Natural killer cell treated with Interleukin-12 subunit alpha and Interleukin-12 subunit beta and Interleukin-15 and Interleukin-18, amount 100 ng/mL, for 72 hours (primary cell): ENCODE data around the gene PACRG. TPM values are rescaled to one million over a fixed set of nuclear protein-coding genes. Genes with fewer than 3 reads are reported as not detected.

ENCODE experiments used
- ATAC-seq, 2 donors: fragments of 150-1000 bp; cut with Tn5 transposase in 1 of 2; sonication (Bioruptor Pico), chemical (Tn5 transposase) in 1 of 2; 2 replicates each; pipeline ENCODE4 v1.10.0; 2021
- DNase-seq: peaks from one replicate; pipeline ENCODE4 v3.0.0; 2022; ENCODE audit warnings: low spot score
- H3K27ac Mint-ChIP-seq, 2 donors: 1 replicate in 1 of 2; 2 replicates in 1 of 2; pipeline ENCODE4 v1.8.0; 2022; ENCODE audit warnings: mixed read lengths in 2 of 2, mild to moderate bottlenecking in 1 of 2, moderate library complexity in 1 of 2
- H3K27me3 Mint-ChIP-seq, 2 donors: 1 replicate in 1 of 2; 2 replicates in 1 of 2; pipeline ENCODE4 v1.8.0; 2022; ENCODE audit warnings: mixed read lengths in 2 of 2
- H3K36me3 Mint-ChIP-seq: one replicate; pipeline ENCODE4 v1.8.0; 2022; ENCODE audit warnings: mixed read lengths
- H3K4me1 Mint-ChIP-seq, 2 donors: 1 replicate in 1 of 2; 2 replicates in 1 of 2; pipeline ENCODE4 v1.8.0; 2022; ENCODE audit warnings: low read depth in 2 of 2, mixed read lengths in 2 of 2, mild to moderate bottlenecking in 1 of 2
- H3K4me3 Mint-ChIP-seq: one replicate; pipeline ENCODE4 v1.8.0; 2022; ENCODE audit warnings: mixed read lengths
- H3K9me3 Mint-ChIP-seq: 2 replicates; pipeline ENCODE4 v1.8.0; 2022; ENCODE audit warnings: mixed read lengths
- total RNA-seq, 2 donors: library from RNA; stranded (reverse); gene quantifications; one replicate each; pipeline ENCODE4 v1.2.3, GENCODE V29; 2022

Gene PACRG
- total RNA-seq, 2 donors from 2014 or later: not detected

DNA sequence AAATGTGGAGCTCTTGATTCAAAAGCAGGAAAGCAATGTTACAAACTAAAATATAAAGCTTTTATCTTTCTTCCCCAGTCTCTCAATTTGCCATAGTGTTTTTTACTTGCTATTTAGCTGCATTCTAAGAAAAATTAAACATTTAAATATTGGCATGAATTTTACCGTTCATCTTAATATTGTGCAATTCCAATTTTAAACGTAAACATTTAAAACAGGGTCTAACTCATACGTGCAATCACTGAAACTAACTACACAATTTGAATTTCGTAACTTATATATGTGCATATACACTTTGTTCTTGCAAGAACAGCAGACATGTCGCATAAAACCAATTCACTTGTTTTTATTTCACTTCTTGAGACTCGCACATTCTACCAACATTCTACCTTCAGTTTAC, 405.9 kb downstream of the PACRG start:
- DNase-seq (no peak), ATAC-seq (no peak)
- no peak overlapping the region for H3K4me3 Mint-ChIP-seq
- no peak overlapping the region for H3K27ac Mint-ChIP-seq
- H3K4me1 Mint-ChIP-seq: no peaks in the 10 kb centered on the region
- no peaks in the 10 kb centered on the region for H3K9me3 Mint-ChIP-seq
- H3K36me3 Mint-ChIP-seq: no peaks in the 10 kb centered on the region
- H3K27me3 Mint-ChIP-seq: peaks cover 0 to 16% of the 10 kb centered on the region in 2 donors

DNA sequence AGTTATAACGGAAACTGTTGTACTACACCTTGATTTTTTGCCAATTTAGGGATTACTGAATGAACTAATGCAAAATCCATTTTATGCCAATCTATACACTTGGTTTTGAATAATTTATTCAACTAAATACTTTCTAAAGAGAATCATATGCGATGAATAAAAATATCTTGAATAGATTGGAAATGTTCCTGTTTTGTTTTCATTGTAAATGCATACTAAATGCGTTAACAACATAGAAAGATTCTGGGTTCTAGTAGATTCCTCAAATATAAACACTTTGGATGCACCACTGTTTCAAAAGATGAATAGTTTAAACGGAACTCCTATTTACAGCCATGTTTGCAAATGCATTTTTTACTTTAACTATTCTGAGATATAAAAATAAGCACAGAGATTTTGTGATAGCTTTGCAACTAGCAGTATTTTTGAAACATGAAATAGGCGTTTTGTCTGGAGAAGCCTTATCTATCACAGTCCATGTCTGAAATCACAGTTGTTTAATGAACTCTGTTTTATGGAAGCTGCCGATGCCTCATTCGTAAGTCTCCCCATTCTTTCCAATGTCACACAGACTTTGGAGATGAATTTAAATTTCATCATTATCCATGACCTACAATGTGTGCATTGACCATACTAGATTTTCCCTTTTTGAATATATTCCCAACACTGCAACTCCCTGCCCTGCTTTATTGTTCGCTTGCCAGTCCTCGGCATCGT, 409.1 kb downstream of the PACRG start:
- no peaks in the 10 kb centered on the region for H3K9me3 Mint-ChIP-seq
- ATAC-seq: no peak
- H3K4me1 Mint-ChIP-seq: no peaks in the 10 kb centered on the region
- DNase-seq: no peak
- H3K36me3 Mint-ChIP-seq: no peaks in the 10 kb centered on the region
- H3K27ac Mint-ChIP-seq: no peak overlapping the region
- H3K4me3 Mint-ChIP-seq: no peak overlapping the region
- H3K27me3 Mint-ChIP-seq: peaks cover 4 to 36% of the 10 kb centered on the region in 2 donors

DNA sequence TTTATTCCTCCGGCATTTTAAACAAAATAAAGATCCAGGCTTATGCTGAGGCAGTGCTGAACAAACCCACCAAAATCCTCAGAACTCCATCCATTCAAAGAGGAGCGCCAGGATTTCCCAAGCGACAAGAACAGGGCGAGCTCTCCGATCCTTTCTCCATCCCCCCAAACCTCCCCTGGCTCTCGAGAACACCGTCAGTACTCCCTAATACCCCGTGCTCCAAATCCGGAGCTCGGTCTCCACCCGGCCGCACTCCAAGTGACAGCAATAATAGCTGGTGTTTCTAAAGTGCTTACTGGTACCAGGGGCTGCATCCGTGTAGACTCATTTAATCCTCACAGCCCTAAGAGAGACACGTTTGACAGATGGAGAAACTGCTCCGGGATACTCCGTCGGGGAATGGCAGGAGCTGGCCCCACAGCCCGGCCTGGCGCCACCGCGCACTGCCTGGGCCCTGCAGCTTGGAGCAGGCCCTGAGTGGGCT, 409.7 kb downstream of the PACRG start:
- Mint-ChIP-seq H3K9me3 (no peaks in the 10 kb centered on the region), H3K4me1 (no peaks in the 10 kb centered on the region), H3K27ac (no peak overlapping the region), H3K27me3 (peaks cover 4 to 36% of the 10 kb centered on the region in 2 donors), H3K4me3 (no peak overlapping the region), H3K36me3 (no peaks in the 10 kb centered on the region)
- DNase-seq: no peak
- no peak for ATAC-seq

- DNase-seq: no peak
- Mint-ChIP-seq H3K27ac (no peak overlapping the region), H3K9me3 (no peaks in the 10 kb centered on the region), H3K4me1 (no peaks in the 10 kb centered on the region), H3K4me3 (no peak overlapping the region), H3K36me3 (no peaks in the 10 kb centered on the region), H3K27me3 (peaks cover 12 to 15% of the 10 kb centered on the region in 2 donors)
- ATAC-seq: no peak
These were observed 418.3 kb downstream of the PACRG start for GRCh38 chr6:163146036-163146435.

- DNase-seq (no peak), ATAC-seq (no peak)
- no peaks in the 10 kb centered on the region for H3K9me3 Mint-ChIP-seq
- H3K27ac Mint-ChIP-seq: no peak overlapping the region
- H3K4me1 Mint-ChIP-seq: no peaks in the 10 kb centered on the region
- H3K36me3 Mint-ChIP-seq: no peaks in the 10 kb centered on the region
- peaks cover 12 to 25% of the 10 kb centered on the region in 2 donors for H3K27me3 Mint-ChIP-seq
- H3K4me3 Mint-ChIP-seq: no peak overlapping the region
These were observed 420.2 kb downstream of the PACRG start for GRCh38 chr6:163147994-163148393.

DNA sequence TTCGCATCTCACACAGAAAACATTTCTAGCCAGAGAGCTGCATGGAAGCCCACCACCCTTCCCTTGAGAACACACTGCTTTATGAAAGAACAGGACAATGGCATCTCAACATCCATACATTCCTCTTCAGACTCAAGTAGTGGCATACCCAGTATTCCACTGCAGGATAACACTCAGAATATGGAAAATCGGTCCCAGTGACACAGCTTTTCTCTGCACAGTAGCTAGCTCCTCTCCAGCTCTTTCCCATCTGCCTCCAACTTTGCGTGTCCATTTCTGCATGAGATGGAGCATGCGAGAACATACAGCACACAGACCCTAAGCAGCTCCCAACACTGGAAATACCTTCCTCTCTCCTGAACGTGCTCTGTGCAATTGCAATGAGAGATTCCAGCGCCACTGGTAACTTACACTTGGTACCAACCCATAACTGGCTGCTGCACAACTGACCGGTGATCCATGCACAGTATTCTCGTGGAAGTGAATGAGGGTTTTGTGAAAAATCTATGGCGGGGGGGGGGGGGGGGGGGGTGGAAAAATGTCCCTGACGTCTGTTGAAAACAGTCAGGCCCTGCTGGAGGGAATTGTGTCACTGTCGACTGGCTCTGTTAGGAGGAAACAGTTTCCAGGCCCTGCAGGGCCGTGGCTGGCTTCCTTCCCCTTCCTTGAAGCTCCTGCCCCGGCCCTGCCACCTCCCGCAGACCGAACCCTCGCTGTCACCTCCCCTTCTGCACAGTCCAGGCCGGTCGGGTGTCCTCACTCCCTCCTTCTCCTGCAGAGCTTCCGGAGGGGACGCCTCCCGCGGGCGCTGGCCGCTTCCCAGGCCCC, 420.9 kb downstream of the PACRG start:
- no peak for DNase-seq
- Mint-ChIP-seq H3K27ac (no peak overlapping the region), H3K36me3 (no peaks in the 10 kb centered on the region), H3K4me1 (no peaks in the 10 kb centered on the region), H3K4me3 (no peak overlapping the region), H3K9me3 (no peaks in the 10 kb centered on the region), H3K27me3 (peaks cover 12 to 29% of the 10 kb centered on the region in 2 donors)
- peak in 1 of 2 donors; percentile 43 for ATAC-seq

DNA sequence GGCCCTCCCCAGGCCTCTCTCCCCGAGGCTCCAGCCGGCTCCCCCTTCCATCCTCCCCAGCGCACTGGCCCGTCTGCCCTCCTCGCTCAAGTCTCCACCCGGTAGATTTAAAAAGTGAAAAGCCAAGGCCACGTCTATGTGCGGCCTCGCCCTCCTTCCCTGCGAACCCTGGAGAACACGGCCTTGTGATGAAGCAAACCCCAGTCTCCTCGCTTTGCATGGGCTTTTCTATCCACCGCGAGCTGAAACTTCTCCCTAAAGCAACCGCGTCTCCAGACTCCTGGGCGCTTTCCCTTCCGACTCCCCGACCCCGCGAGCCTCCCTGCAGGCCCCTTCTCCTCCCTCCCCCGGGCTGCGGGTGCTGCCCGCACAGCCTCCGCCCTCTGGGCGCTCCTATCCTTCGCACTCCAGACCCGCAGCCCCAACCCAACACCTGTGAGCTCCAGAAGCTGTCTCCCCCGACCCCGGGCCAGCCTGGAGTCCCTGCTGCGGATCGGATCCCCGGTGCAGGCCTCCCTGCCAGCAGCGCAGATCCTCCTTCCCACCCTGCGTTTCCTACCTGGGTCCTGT, 421.6 kb downstream of the PACRG start:
- Mint-ChIP-seq H3K9me3 (no peaks in the 10 kb centered on the region), H3K27me3 (peaks cover 12 to 31% of the 10 kb centered on the region in 2 donors), H3K36me3 (no peaks in the 10 kb centered on the region), H3K27ac (no peak overlapping the region), H3K4me3 (no peak overlapping the region), H3K4me1 (no peaks in the 10 kb centered on the region)
- no peak for ATAC-seq
- DNase-seq: no peak

DNA sequence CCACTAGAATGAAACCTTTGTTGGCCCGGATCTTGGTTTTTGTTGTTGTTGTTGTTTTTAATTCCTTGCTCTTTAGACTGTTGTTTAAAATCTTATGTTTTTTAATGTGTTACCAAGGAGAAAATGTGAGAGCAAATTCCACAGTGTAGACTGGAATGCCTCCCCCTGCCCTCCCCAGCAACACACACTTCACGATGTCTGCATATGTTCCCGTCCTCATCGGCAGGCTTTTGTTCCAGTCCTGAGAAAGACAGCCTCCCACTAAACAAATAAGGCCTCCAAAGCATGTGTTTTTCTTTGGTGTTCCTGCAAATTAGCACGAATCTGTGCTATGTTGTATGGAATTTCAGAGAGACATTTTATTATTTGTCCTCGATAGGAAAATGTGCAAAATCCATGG, 423.4 kb downstream of the PACRG start:
- Mint-ChIP-seq H3K9me3 (no peaks in the 10 kb centered on the region), H3K4me1 (no peaks in the 10 kb centered on the region), H3K27me3 (peaks cover 12 to 31% of the 10 kb centered on the region in 2 donors), H3K36me3 (no peaks in the 10 kb centered on the region), H3K4me3 (no peak overlapping the region), H3K27ac (no peak overlapping the region)
- DNase-seq (no peak), ATAC-seq (no peak)

DNA sequence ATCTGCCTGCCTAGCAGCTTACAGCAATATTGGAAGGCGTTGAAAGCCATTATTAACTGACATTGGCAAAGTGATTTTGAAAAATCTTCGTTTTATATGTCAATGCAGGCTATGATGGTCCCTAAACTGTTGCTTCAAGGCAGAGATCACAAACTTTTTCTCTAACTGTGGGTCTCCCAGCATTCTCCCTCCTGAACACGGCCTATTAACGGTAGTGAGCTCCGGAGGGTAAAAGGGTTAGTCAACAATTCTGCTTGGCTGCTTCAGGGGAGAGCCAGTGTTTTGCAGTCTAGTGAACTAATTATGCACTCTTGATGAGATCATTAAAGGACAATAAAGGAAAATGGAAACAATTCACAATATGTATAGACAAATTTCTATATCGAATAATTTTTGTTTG, 424.9 kb downstream of the PACRG start:
- Mint-ChIP-seq H3K4me3 (no peak overlapping the region), H3K36me3 (no peaks in the 10 kb centered on the region), H3K27ac (no peak overlapping the region), H3K9me3 (no peaks in the 10 kb centered on the region), H3K4me1 (no peaks in the 10 kb centered on the region), H3K27me3 (peaks cover 6 to 27% of the 10 kb centered on the region in 2 donors)
- DNase-seq (no peak), ATAC-seq (no peak)

- H3K4me1 Mint-ChIP-seq: no peaks in the 10 kb centered on the region
- DNase-seq: no peak
- ATAC-seq: no peak
- no peaks in the 10 kb centered on the region for H3K36me3 Mint-ChIP-seq
- H3K9me3 Mint-ChIP-seq: no peaks in the 10 kb centered on the region
- H3K27me3 Mint-ChIP-seq: peaks cover 6 to 17% of the 10 kb centered on the region in 2 donors
- no peak overlapping the region for H3K27ac Mint-ChIP-seq
- no peak overlapping the region for H3K4me3 Mint-ChIP-seq
These were observed 431.3 kb downstream of the PACRG start for GRCh38 chr6:163159110-163159509.

DNA sequence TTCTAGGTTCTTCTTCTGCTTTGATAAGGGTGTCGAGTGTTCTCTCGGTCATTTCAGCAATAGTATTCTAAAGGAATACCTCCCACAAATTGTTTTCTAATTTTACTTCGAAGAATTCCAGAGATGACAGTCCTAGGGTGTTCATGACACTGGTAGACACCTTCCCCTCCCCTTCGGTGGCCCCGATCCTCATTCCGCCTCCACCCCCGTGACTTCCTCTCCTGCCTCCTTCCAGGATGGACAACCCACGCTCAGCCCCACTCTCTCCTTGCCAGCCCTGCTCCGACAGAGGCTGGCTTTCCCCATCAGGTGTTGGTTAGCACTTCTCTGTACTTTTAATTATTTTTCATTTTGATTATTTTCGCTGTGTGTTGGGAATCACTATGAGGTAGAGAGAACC, 431.9 kb downstream of the PACRG start:
- no peaks in the 10 kb centered on the region for H3K9me3 Mint-ChIP-seq
- no peak for ATAC-seq

DNA sequence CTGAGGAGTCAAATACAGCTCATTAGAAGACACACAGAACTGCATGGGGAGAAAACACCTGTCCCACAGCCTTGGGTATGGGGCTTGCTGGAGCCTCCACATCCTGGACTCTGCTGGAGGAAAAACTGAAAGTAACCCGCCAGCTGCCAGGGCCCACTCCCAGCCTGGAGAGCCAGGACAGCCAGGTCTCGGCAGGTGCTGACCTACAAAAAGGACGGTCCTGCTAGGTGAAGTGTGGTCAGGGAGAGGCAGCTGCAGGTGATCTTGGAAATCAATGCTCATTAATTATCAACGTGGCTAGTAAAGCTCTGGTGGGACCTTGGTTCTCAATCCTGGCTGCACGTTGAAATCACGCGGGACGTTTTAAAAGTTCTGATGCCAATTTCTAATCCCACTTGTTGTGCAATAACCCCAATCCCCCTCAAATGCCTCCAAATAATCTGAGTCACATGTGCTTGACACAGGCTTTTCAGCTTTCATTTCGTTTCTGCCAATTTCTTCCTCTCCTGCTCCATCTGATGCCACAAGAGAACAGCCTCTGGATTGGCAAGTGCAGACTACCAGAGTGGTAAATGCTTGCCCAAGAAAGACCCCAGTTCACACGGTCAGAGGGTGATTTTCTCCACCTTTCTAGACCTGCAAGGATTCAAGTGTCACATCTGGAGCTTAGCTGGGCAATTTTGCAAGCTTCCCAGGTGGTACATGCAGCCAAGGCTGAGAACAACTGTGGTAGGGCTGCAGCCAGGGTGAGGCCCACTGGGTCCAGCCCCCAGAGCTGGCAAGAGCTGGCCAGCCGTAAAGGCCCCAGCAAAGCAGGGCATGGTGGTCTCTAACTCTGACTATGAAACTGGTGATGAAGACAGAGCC, 434.5 kb downstream of the PACRG start:
- ATAC-seq (peak in 1 of 2 donors; percentile 33), DNase-seq (no peak)
- no peak overlapping the region for H3K27ac Mint-ChIP-seq
- H3K4me3 Mint-ChIP-seq: no peak overlapping the region
- no peaks in the 10 kb centered on the region for H3K36me3 Mint-ChIP-seq
- H3K4me1 Mint-ChIP-seq: no peaks in the 10 kb centered on the region
- peaks cover 6 to 17% of the 10 kb centered on the region in 2 donors for H3K27me3 Mint-ChIP-seq
- H3K9me3 Mint-ChIP-seq: no peaks in the 10 kb centered on the region

More for the DNA sequence above, 431.9 kb downstream of the PACRG start:
- no peaks in the 10 kb centered on the region for H3K36me3 Mint-ChIP-seq
- H3K4me3 Mint-ChIP-seq: no peak overlapping the region
- H3K27ac Mint-ChIP-seq: no peak overlapping the region
- H3K27me3 Mint-ChIP-seq: peaks cover 6 to 17% of the 10 kb centered on the region in 2 donors
- no peaks in the 10 kb centered on the region for H3K4me1 Mint-ChIP-seq
- no peak for DNase-seq

- H3K27me3 Mint-ChIP-seq: peaks cover 6 to 17% of the 10 kb centered on the region in 2 donors
- no peaks in the 10 kb centered on the region for H3K9me3 Mint-ChIP-seq
- no peaks in the 10 kb centered on the region for H3K4me1 Mint-ChIP-seq
- ATAC-seq (no peak), DNase-seq (no peak)
- H3K36me3 Mint-ChIP-seq: no peaks in the 10 kb centered on the region
- no peak overlapping the region for H3K27ac Mint-ChIP-seq
- no peak overlapping the region for H3K4me3 Mint-ChIP-seq
These were observed 435.1 kb downstream of the PACRG start for GRCh38 chr6:163162874-163163213.
